ENCODE data around the gene PLEKHG5.
"Not testable (repeated sequence)": the region's sequence is repeated elsewhere in the genome, so short reads cannot be mapped to it uniquely, and the experiment has no call there.

Gene PLEKHG5

DNA sequence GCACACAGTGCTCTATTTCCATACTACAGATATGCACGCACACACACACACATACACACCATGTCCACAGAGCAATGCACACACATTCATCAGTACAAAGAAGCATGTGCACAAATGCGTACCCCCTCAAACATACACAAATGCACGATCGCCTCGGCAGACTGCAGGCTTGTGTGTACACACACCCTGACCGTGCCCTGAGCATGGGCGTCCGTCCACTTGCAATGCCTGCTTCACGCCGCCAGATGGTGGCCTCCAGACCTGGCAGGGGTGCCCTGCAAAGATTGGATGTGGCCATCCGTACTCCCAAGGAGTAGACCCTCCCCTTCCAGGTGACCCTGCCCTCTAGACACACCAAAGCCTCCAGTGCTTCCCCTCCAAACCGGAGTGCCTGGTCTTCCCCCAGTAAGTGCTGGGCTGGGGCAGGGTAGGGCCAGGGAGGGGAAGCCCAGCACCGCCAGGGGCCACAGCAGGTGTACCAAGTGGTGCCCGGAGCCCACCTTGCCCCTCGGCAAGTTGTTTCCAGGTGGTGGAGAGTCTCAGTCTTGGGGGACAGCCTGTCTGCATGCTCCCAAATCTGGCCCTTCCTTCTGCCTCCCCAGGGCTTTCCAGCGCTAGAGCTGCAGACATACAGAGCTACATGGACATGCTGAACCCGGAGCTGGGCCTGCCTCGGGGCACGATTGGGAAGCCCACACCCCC is 46.3 kb downstream of the PLEKHG5 start:
- peak; percentile 27 for DNase-seq

GRCh38 chr1:6444377-6444776 is 47.1 kb downstream of the PLEKHG5 start:
- DNase-seq = no peak

DNA sequence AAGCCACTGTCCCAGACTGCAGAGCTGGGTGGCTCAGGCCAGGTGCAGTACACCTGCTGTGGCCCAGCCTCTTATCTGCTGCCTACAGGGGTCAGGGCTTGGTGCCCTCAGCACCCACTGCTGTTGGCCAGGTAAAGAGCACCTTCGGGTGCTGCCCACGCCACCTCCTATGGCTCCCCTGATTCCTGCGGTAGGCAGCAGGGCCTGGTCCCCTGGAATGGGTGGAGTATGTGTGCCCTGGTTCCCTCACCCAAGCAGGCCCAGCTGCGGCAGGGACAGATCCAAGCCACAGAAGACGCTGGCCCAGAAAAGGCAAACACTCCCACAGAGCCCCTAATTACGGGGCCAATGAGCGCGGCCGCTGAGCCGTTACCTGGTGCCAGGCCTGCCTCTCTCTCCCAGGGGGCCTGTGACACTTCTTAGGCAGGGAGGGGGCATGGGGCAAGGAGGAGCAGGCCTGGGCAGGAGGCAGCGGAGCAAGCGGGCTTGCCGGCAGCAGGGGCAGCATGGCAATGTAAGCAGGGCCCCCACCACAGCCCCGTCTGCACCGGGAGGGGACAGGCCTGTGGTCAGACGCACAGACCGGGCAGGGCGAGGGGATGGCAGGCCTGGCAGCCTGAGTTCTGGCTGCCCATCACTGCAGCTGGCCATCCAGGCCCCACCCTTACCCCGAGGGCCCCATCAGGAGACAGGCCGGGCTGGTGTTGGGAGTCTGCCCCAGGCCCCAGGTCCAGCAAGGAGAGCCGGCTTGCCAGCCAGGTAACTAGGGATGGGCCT is 47.9 kb downstream of the PLEKHG5 start:
- DNase-seq = no peak

GRCh38 chr1:6441586-6441985 is 49.9 kb downstream of the PLEKHG5 start:
- DNase-seq = no peak

GRCh38 chr1:6440198-6441126 is 51.0 kb downstream of the PLEKHG5 start:
- DNase-seq = peak; percentile 42

- DNase-seq = peak; percentile 58
These were observed 53.4 kb downstream of the PLEKHG5 start for GRCh38 chr1:6438047-6438525.

DNA sequence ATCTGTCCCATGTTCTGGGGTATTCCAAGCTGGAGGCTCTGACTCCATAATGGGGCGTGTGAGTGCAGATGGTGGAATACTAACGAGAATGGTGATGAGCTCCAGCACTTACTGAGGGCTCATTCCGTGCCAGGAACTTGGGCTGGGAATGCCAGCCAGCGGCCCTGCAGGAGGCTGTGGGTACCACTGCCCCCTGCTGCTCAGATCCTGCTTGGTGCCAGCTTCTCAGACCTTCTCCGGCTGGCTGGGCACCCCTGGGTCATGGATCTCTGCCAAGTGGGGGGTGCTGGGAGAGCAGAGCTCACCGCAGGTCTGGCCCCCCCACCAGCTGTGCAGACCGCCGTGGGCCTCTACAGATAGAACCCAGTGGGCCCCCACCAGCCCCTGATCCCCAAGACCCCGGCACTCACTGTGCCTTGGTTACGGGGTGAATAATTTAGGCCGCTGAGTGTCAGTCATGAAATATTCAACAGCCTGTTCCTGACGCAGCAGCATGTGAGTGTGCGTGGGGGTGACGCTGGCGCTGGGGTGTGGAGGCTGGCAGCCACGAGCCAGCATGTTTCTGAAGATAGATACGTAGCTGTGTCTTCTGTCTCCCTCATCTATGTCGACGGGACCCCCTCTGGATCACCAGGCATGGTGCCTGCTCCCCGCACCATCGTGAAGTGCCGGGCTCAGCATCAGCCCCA is 54.3 kb downstream of the PLEKHG5 start:
- not testable (repeated sequence) for DNase-seq

DNA sequence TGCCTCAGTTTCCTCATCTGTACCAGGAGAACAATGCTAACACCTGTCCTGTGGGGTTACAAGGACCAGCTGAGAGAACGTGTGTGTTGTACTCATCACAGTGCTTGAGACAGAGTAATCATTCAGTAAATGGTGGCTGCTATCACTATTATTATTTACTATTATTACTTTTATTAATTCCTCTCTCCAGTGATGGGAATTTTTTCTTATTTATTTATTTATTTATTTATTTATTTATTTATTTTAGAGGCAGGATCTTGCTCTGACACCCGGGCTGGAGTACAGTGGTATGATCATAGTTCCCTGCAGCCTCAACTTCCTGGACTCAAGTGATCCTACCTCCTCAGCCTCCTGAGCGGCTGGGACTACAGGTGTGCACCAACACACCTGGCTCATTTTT is 55.2 kb downstream of the PLEKHG5 start:
- not testable (repeated sequence) for DNase-seq

DNA sequence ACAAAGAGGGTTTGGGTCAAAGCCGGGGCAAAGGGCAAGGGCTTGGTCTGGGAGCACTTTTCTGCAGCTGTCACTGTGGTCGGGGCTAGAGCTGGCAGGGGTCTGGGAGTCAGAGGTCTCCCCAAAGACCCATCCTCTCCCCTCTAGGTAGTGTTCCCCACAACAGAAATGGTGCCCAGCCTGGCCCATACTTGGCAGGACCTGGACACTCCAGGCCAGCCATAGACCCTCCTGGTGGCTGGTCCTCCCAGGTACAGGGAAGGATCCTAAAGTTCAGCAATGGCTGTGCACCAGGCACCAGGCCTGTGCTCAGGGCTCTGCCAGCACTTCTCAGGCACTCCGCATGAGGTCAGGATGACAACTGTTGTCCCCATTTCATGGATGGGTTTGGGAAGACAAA is 55.9 kb downstream of the PLEKHG5 start:
- DNase-seq = no peak

DNA sequence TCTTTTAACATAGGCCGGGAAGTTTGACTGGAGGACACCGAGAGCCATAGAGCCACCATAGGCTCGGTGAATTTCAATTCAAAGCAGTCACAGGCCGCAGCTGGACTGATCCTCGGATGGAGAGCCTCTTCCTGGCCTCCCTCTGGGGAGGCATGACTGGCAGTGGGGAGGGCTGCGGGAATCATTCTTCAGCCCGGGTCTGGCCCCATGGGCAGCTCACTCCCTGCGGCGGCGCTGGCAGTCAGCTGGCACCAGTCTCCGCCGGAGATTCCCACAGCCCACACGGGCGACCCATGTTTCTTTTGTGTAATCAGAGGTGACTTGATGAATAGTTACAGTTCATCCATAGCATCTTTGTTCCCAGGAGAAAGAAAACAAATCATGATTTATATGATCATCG is 56.3 kb downstream of the PLEKHG5 start:
- DNase-seq = no peak

- DNase-seq = no peak
These were observed 57.3 kb downstream of the PLEKHG5 start for GRCh38 chr1:6434186-6434585.

GRCh38 chr1:6431645-6432579 is 59.6 kb downstream of the PLEKHG5 start:
- not testable (repeated sequence) for DNase-seq

- DNase-seq = peak; percentile 25
These were observed 61.6 kb downstream of the PLEKHG5 start for GRCh38 chr1:6429660-6430411.

- DNase-seq = not testable (repeated sequence)
These were observed 63.0 kb downstream of the PLEKHG5 start for GRCh38 chr1:6428453-6428852.

DNA sequence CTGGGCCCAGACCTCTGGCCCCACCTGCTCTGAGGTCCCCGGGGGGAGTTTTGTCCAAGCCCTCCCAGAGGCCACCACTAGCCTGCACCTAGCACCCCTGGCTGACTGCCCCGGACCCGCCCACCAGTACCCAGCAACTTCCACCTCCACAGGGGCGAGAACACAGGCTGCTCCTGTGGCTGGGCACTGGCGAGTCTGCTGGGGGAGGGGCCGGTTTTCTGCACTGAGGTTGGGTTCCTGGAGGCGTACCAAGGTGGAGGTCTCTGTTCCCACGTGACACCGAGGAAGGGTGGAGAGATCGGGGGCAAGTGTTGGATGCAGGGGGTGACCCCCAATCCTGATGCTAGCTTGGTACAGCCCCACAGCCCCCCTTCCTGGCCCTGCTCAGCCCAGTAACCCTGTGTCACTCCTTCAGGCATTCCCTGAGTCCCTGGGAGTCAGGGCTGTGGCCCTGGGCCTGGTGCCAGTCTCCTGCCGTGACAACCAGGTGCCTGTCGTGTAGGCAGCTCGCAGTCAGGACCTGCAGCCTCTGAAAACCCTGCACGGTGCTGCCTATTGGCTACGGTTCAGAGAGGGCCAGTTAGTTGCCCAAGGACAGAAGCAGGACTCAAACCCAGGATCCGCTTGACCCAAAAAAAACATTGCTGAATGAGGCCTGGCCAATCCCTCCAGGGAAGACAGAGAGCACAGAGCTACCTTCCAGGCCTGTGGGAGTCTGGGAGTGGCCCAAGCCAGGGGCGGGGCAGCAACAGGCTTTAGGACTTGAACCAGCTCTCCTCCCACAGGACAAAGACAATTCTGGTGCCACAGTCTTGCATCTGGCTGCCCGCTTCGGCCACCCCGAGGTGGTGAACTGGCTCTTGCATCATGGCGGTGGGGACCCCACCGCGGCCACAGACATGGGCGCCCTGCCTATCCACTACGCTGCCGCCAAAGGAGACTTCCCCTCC is 63.8 kb downstream of the PLEKHG5 start:
- DNase-seq = no peak

DNA sequence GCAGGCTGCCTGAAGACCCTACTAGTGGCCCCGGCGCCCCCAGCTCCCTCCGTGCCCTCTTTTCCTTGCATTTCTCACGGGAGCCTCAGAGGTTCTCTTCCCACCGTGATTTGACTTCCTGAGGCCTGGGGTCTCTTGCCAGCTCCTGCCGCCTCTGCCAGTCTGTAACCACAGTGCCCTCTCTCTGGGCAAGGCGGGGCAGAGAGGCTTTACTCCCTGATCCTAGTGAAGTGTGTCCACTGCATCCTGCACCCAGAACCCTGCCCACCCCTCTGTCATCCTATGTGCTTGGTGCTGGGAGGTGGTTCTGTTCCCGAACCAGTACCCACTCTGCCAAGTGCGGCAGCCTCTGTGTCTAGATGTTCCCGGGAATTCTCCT is 64.5 kb downstream of the PLEKHG5 start:
- no peak for DNase-seq

DNA sequence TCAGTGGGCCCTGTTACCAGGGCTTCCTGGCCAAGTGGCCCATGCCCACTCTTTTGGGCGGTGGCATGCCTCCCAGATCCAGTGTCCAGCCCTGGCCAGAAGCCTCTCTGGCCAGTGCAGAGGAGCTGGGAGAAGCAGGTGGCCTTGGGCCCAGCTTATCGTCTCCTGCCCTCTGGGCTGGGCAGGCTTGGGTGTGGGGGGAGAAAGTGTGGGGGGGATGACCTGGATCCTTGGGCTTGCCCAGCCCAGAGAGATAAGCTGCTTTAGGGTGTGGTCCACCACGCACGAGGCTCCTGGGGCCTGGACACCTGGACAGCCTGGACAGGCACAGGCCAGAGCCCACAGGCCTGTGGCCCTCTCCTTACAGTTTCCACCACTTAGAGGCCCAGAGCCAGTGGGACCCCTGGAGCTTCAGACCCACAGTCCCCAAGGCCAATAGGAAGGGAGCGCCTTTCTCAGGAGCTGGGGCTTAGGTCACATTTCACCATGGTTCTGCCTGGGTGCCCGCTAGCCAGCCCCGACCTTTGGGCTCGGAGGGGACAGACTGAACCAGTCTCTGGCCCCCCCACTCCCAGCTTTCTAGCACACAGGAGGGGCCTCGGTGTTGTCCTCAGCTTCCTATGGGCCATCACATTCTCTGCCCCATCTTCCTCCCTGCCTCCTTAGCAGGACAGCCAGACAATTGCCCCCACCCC is 65.0 kb downstream of the PLEKHG5 start:
- DNase-seq = no peak

DNA sequence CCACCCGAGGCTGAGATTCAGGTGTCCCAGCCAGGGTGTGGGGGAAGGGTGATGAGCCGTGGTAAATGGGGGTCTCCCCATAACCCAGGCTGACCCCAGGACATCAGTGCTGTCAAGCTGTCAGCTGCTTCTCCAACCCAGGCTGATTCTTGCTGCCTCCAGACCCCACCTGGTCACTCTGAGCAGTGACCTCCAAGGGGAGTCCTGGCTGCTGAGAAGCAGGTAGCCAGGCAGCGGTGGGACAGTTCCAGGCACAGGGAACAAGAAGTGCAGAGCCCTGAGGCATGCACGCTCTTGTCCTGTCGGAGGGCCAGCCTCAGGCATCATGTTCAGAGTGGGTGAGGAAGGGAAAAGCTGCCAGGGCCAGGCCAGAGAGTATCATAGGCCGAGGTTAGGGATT is 65.8 kb downstream of the PLEKHG5 start:
- no peak for DNase-seq
